Ascending aorta (tissue), 2 donors: ENCODE data around the gene PHLPP1. TPM values are rescaled to one million over a fixed set of nuclear protein-coding genes. Genes with fewer than 3 reads are reported as not detected.

Source experiments
- DNase-seq, 2 donors: peaks; one replicate each; pipeline ENCODE4 v3.0.0-alpha.2; 2019; ENCODE audit warnings: low spot score in 2 of 2
- H3K27ac ChIP-seq, 2 donors: fragments of 200-600 bp; sonication (generic); one replicate each; pipeline ENCODE4 v1.5.1; 2016 to 2017; ENCODE audit warnings: mild to moderate bottlenecking in 1 of 2
- H3K27me3 ChIP-seq: fragments of 200-600 bp; sonication (generic); one replicate; pipeline ENCODE4 v1.5.1; 2017
- H3K36me3 ChIP-seq, 2 donors: fragments of 200-600 bp; sonication (generic); one replicate each; pipeline ENCODE4 v1.5.1; 2016
- H3K4me1 ChIP-seq, 2 donors: fragments of 200-600 bp; sonication (generic); one replicate each; pipeline ENCODE4 v1.5.1; 2016 to 2017; ENCODE audit warnings: mild to moderate bottlenecking in 1 of 2
- H3K4me3 ChIP-seq, 2 donors: fragments of 200-600 bp; sonication (generic); one replicate each; pipeline ENCODE4 v1.5.1; 2016 to 2017; ENCODE audit warnings: mild to moderate bottlenecking in 1 of 2
- H3K9me3 ChIP-seq, 2 donors: fragments of 200-600 bp; sonication (generic); one replicate each; pipeline ENCODE4 v1.5.1; 2016
- intact Hi-C: fragments of 100-400 bp; cut with DNase I; formaldehyde crosslinking; loops from one replicate; pipeline ENCODE4 v1.15.1; 2023
- total RNA-seq: library from RNA; depleted of rRNA; stranded (reverse); fragments of >200 nt; gene quantifications from one replicate; pipeline ENCODE4 v1.1.0, GENCODE V29; 2016
- TF ChIP-seq, protein P1 (sequence below), 3 experiments: fragments of 200-600 bp in 2 of 3; fragments of 450-650 bp in 1 of 3; sonication (generic) in 2 of 3; IDR thresholded peaks; one replicate each; pipeline ENCODE4 v1.5.1; 2016 to 2019; ENCODE audit warnings: antibody characterized with exemption in 3 of 3, mild to moderate bottlenecking in 1 of 3, moderate library complexity in 1 of 3

PHLPP1 gene
- total RNA-seq, 1 donor from 2014 or later, result 9.8 TPM

DNA sequence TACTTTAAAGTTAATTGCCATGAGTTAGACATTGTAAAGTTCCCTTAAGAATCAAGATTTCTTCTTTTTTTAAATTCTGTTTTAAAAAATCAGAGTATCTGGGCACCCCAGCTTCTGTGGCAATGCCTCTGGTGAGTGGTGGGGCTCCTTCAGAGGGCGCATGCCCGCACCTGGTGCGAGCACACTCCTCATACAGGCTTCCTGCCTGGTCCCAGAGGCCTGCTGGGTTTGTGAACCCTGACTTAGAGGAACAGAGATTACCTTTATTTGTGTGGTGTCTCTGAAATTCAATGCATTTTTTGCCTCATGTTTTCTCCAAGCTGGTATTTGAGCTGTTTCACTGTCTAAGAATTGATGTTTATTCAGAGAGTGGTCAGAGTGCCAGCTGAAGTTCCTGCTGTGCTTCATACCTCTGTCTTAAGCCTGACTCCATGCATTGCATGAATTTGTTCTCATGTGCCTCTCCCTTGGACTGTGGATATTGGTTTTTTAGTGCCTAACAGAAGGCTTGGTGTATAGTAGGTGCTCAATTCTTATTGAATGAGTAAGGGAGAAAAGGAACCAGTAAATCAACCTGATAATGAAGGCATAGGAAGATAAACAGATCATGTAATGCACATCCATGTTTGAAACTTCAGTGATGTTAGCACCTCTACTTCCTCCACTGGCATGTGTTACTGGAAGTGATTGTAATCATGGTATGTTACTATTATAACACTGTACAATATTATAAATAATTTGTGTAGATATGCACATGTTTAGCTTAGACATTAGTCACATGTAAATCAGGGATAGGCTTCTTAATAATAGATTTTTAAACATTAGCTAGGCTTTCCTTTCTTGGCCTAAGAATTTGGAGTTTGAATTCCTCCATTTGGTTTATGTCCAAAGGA lies 29.0 kb downstream of the PHLPP1 start:
- Histone ChIP-seq H3K4me1 (peaks cover 0 to 5% of the 10 kb centered on the region in 2 donors), H3K27me3 (no peaks in the 10 kb centered on the region), H3K36me3 (no peaks in the 10 kb centered on the region), H3K27ac (no peak overlapping the region), H3K4me3 (no peak overlapping the region), H3K9me3 (no peaks in the 10 kb centered on the region)
- TF ChIP-seq, protein P1, sequence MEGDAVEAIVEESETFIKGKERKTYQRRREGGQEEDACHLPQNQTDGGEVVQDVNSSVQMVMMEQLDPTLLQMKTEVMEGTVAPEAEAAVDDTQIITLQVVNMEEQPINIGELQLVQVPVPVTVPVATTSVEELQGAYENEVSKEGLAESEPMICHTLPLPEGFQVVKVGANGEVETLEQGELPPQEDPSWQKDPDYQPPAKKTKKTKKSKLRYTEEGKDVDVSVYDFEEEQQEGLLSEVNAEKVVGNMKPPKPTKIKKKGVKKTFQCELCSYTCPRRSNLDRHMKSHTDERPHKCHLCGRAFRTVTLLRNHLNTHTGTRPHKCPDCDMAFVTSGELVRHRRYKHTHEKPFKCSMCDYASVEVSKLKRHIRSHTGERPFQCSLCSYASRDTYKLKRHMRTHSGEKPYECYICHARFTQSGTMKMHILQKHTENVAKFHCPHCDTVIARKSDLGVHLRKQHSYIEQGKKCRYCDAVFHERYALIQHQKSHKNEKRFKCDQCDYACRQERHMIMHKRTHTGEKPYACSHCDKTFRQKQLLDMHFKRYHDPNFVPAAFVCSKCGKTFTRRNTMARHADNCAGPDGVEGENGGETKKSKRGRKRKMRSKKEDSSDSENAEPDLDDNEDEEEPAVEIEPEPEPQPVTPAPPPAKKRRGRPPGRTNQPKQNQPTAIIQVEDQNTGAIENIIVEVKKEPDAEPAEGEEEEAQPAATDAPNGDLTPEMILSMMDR (IDR thresholded peaks at IDR 0.05), result no peak
- DNase-seq, result no peak
- intact Hi-C loops, result no loop called here

DNA sequence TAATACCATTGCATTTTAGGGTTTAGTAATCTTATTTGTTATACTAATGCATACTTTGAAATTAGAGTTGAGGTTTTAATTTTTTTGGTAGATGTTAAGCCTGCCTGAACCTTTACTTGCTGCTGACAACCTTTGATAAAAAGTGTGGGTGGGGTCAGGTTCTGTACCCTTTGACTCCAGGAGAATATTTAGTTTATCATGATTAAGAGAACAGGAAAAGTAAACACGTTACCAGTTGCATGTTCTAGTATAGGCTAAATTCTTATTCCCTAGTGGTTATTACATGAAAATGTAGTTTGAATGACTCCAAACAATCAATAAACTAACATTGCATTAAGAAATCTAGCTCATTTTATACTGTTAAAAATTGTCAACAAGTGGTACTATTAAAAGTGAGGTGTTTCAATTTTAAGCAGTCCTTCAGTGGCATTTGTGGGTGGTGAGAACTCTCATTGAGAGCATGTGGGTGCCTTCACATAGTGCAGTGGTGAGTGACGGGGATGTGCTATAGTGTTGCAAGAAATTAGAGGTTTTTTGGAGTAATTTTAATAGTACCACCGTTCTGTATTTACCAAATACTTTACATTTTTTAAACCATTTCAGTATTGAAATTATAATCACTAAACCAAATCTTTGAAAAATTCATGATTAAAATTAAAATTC lies 29.9 kb downstream of the PHLPP1 start:
- Histone ChIP-seq H3K27me3 (no peaks in the 10 kb centered on the region), H3K27ac (no peak overlapping the region), H3K9me3 (no peaks in the 10 kb centered on the region), H3K4me3 (no peak overlapping the region), H3K36me3 (no peaks in the 10 kb centered on the region), H3K4me1 (peaks cover 0 to 5% of the 10 kb centered on the region in 2 donors)
- TF ChIP-seq, protein P1 (IDR thresholded peaks at IDR 0.05), result no peak
- DNase-seq, result no peak
- intact Hi-C loops, result no loop called here

DNA sequence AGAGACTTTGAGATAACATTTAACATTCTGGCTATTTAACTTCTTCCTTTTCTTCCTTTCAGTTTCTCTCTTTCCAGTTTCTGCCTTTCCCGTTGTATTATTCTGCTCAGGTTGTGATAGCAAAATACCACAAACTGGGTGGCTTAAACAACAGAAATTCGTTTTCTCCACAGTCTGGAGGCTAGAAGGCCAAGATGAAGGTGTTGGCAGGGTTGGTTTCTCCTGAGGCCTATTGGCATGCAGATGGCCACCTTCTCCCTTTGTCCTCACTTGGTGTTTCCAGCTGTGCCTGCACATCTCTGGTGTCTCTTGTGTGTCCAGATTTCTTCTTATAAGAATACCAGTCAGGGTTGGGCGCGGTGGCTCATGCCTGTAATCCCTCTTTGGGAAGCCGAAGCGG lies 34.0 kb downstream of the PHLPP1 start:
- Histone ChIP-seq H3K4me1 (peaks cover 0 to 4% of the 10 kb centered on the region in 2 donors), H3K36me3 (no peaks in the 10 kb centered on the region), H3K27ac (no peak overlapping the region), H3K9me3 (no peaks in the 10 kb centered on the region), H3K27me3 (no peaks in the 10 kb centered on the region), H3K4me3 (no peak overlapping the region)
- DNase-seq, result no peak
- intact Hi-C loops, result no loop called here
- TF ChIP-seq, protein P1 (IDR thresholded peaks at IDR 0.05), result no peak

DNA sequence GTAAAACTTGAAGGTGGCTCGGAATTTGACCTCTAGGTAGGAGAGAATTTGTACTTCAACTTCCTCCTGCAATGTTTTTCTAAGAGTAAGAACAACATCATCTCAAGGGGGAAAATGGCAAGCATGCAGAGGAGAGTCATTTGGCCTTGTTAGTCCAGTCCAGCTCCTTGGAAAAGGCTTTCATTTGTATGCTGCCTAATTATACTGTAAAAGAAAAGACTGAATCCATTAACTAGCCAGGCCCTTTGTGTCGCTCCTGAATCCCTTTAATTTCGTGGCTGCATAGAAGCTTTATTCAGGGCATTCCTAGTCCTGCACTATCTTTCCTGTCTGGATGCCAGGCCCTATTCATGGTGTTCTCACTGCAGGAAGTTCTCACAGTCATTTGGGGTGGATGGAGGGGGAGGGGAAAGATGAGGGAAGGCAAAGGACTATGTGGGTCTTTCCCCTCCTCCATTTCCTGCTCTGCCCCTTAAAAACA lies 36.0 kb downstream of the PHLPP1 start:
- TF ChIP-seq, protein P1 (IDR thresholded peaks at IDR 0.05), result no peak
- no peaks in the 10 kb centered on the region for H3K27me3 ChIP-seq
- no peak overlapping the region for H3K4me3 ChIP-seq
- intact Hi-C loops, result no loop called here
- DNase-seq, result no peak
- no peaks in the 10 kb centered on the region for H3K9me3 ChIP-seq
- H3K36me3 ChIP-seq, result no peaks in the 10 kb centered on the region
- H3K4me1 ChIP-seq, result peaks cover 0 to 4% of the 10 kb centered on the region in 2 donors
- H3K27ac ChIP-seq, result no peak overlapping the region

DNA sequence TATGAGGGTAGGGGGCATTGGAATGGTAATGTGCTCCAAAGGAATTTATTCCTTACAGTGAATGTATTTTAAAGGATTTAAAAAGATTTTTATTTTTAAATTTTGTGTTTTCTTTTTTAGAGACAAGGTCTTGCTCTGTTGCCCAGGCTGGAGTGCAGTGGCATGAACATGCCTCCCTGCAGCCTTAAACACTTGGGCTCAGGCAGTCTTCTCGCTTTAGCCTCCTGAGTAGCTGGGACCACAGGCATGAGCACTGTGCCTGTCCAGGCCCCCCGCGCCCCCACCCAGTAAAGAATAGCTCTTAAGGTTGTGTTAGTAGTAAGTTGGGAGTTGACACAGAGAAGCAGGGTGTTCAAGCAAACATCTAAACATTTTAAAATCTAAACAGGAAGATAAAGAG lies 36.6 kb downstream of the PHLPP1 start:
- Histone ChIP-seq H3K36me3 (no peaks in the 10 kb centered on the region), H3K4me3 (no peak overlapping the region), H3K4me1 (peaks cover 0 to 4% of the 10 kb centered on the region in 2 donors), H3K27me3 (no peaks in the 10 kb centered on the region), H3K27ac (no peak overlapping the region), H3K9me3 (no peaks in the 10 kb centered on the region)
- TF ChIP-seq, protein P1 (IDR thresholded peaks at IDR 0.05), result no peak
- intact Hi-C loops, result no loop called here
- no peak for DNase-seq
